HepG2 (cell line): Measurements from ENCODE around the gene SDK1. TPM values are rescaled to one million over a fixed set of nuclear protein-coding genes. Genes with fewer than 3 reads are reported as not detected.

Experiments
- ATAC-seq: fragments of 200-7000 bp; cut with Tn5 transposase; 3 replicates; pipeline ENCODE4 v1.9.1; 2020; ENCODE audit warnings: mild to moderate bottlenecking, moderate library complexity
- BruUV-seq: library from RNA; stranded (reverse); fragments of 400-500 nt; replicated peaks from 2 replicates; lab custom pipeline; 2021; lab: Mats Ljungman, UMichigan
- CTCF ChIA-PET: fragments of 300-600 bp; formaldehyde crosslinking; extraction: SDS; loops from one replicate; lab custom pipeline; 2021; ENCODE audit warnings: low total read pairs, inconsistent platforms, low intra/inter-chr PET ratio; lab: Yijun Ruan, JAX
- POLR2A ChIA-PET: fragments of 350-600 bp; sonication (Branson Sonifier 250); formaldehyde crosslinking; loops from one replicate; lab custom pipeline; 2020; ENCODE audit warnings: antibody characterized with exemption, inconsistent platforms; lab: Yijun Ruan, JAX
- DNase-seq: peaks from one replicate; pipeline ENCODE4 v3.0.0-alpha.2; 2015; ENCODE audit warnings: low spot score
- FAIRE-seq: peaks from 3 replicates; lab custom pipeline; 2011; peaks lifted over from hg19 to GRCh38; lab: Jason Lieb, UNC
- H2AFZ ChIP-seq: one replicate; pipeline ENCODE4 v1.6.1; 2011; ENCODE audit warnings: low read length, inconsistent platforms
- H3K27ac ChIP-seq: fragments of 300-600 bp; 3 replicates; pipeline ENCODE4 v1.8.0; 2011; ENCODE audit warnings: mixed run types, mild to moderate bottlenecking, mixed read lengths, low read length, inconsistent platforms; ENCODE audit not compliant: insufficient read depth; ENCODE audit errors: extremely low read length
- H3K27me3 ChIP-seq, 2 experiments: fragments of 200-600 bp in 1 of 2; 2 replicates in 1 of 2; 3 replicates in 1 of 2; pipeline versions ENCODE4 v1.6.0 to v1.8.0; 2011; ENCODE audit warnings: low read length in 2 of 2, mild to moderate bottlenecking in 2 of 2, moderate library complexity in 2 of 2, inconsistent platforms in 1 of 2; ENCODE audit not compliant: insufficient read depth in 2 of 2, control insufficient read depth in 1 of 2
- H3K36me3 ChIP-seq, 2 experiments: fragments of 200-600 bp in 1 of 2; replicated peaks in 1 of 2; 2 replicates in 1 of 2; 3 replicates in 1 of 2; pipeline versions ENCODE4 v1.5.1 to v1.8.0; 2011; ENCODE audit warnings: low read length in 2 of 2, inconsistent platforms in 1 of 2; ENCODE audit not compliant: insufficient read depth in 2 of 2, control insufficient read depth in 1 of 2
- H3K4me1 ChIP-seq: 2 replicates; pipeline ENCODE4 v1.5.1; 2012; ENCODE audit warnings: low read length, inconsistent platforms; ENCODE audit not compliant: insufficient read depth
- H3K4me2 ChIP-seq: 2 replicates; pipeline ENCODE4 v1.6.0; 2011; ENCODE audit warnings: low read depth, low read length, inconsistent platforms
- H3K4me3 ChIP-seq, 3 experiments: fragments of 200-600 bp in 1 of 3; sonication (generic), shearing (Covaris generic) in 1 of 3; replicated peaks in 1 of 3; 2 replicates each; pipeline ENCODE4 v1.5.1; 2011 to 2016; ENCODE audit warnings: low read length in 3 of 3, inconsistent platforms in 2 of 3, low read depth in 2 of 3, mild to moderate bottlenecking in 2 of 3, control low read depth in 1 of 3, mixed read lengths in 1 of 3; ENCODE audit not compliant: insufficient read depth in 1 of 3
- H3K79me2 ChIP-seq: one replicate; pipeline ENCODE4 v1.6.1; 2011; ENCODE audit warnings: low read length, inconsistent platforms; ENCODE audit not compliant: insufficient read depth
- H3K9ac ChIP-seq: 2 replicates; pipeline ENCODE4 v1.6.0; 2011; ENCODE audit warnings: mild to moderate bottlenecking, low read depth, low read length, inconsistent platforms; ENCODE audit not compliant: insufficient read depth
- H3K9me3 ChIP-seq: 2 replicates; pipeline ENCODE4 v1.5.1; 2012; ENCODE audit warnings: mild to moderate bottlenecking, low read length
- H4K20me1 ChIP-seq: 2 replicates; pipeline ENCODE4 v1.6.0; 2011; ENCODE audit warnings: inconsistent platforms, mild to moderate bottlenecking, low read length, moderate library complexity; ENCODE audit not compliant: insufficient read depth
- GPN1 ChIP-seq: sonication (generic); formaldehyde crosslinking; IDR thresholded peaks from 2 replicates; pipeline ENCODE4 v1.5.1; 2020; ENCODE audit warnings: missing genetic modification reagents, borderline replicate concordance
- HNRNPL ChIP-seq: fragments of 200-400 bp; formaldehyde crosslinking; IDR thresholded peaks from 2 replicates; pipeline ENCODE4 v1.6.1; 2017; ENCODE audit warnings: mild to moderate bottlenecking, low read depth, low read length
- ISX ChIP-seq: sonication (generic); formaldehyde crosslinking; conservative IDR thresholded peaks from 2 replicates; pipeline ENCODE4 v1.5.0; 2020; ENCODE audit warnings: missing genetic modification reagents
- KLF11 ChIP-seq: IDR thresholded peaks from 2 replicates; pipeline ENCODE4 v1.6.1; 2016; ENCODE audit warnings: missing compliant biosample characterization
- MBD4 ChIP-seq: IDR thresholded peaks from 2 replicates; pipeline ENCODE4 v1.6.1; 2012; ENCODE audit warnings: low read length, inconsistent platforms, borderline replicate concordance
- MYC ChIP-seq: sonication (generic); formaldehyde crosslinking; IDR thresholded peaks from 2 replicates; pipeline ENCODE4 v1.9.0; 2021; ENCODE audit warnings: missing genetic modification reagents, borderline replicate concordance
- MYNN ChIP-seq: sonication (generic); formaldehyde crosslinking; IDR thresholded peaks from 2 replicates; pipeline ENCODE4 v1.4.0; 2020; ENCODE audit warnings: mild to moderate bottlenecking, low read depth, missing genetic modification reagents
- SMAD1 ChIP-seq: sonication (generic); formaldehyde crosslinking; IDR thresholded peaks from 2 replicates; pipeline ENCODE4 v1.4.0; 2020; ENCODE audit warnings: missing genetic modification reagents, low read depth, mild to moderate bottlenecking, borderline replicate concordance
- ZFP36L2 ChIP-seq: sonication (generic); formaldehyde crosslinking; IDR thresholded peaks from 2 replicates; pipeline ENCODE4 v1.4.0; 2020; ENCODE audit warnings: missing genetic modification reagents
- ZGPAT ChIP-seq: IDR thresholded peaks from 2 replicates; pipeline ENCODE4 v1.6.1; 2016; ENCODE audit warnings: mild to moderate bottlenecking
- ZNF251 ChIP-seq: sonication (generic); formaldehyde crosslinking; IDR thresholded peaks from 2 replicates; pipeline ENCODE4 v1.9.0; 2021; ENCODE audit warnings: mild to moderate bottlenecking, missing genetic modification reagents
- ZNF335 ChIP-seq: sonication (generic); formaldehyde crosslinking; IDR thresholded peaks from 2 replicates; pipeline ENCODE4 v1.4.0; 2020; ENCODE audit warnings: missing genetic modification reagents
- ZNF577 ChIP-seq: sonication (generic); formaldehyde crosslinking; IDR thresholded peaks from 2 replicates; pipeline ENCODE4 v1.4.0; 2020; ENCODE audit warnings: mild to moderate bottlenecking, low read depth, missing genetic modification reagents, borderline replicate concordance
- WGBS: methylation state at CpG from one replicate; pipeline ENCODE4 v1.1.6; 2017; ENCODE audit warnings: low lambda C conversion rate; 5-methylcytosine and 5-hydroxymethylcytosine counted together
- in situ Hi-C: cut with HindIII; loops from 2 replicates; pipeline ENCODE4 v1.10.0; 2017; ENCODE audit warnings: low pct_unique_long_range_greater_than_20kb; ENCODE audit not compliant: extremely low pct_ligation_motif_present
- intact Hi-C: fragments of 100-400 bp; cut with micrococcal nuclease; formaldehyde crosslinking; loops from one replicate; pipeline ENCODE4 v1.10.0; 2022; ENCODE audit not compliant: unreplicated experiment
- polyA plus RNA-seq, 8 experiments: library from polyadenylated mRNA; depleted of rRNA in 3 of 8; stranded (reverse) in 7 of 8; unstranded in 1 of 8; fragments of >200 nt; fragmentation: Illumina TruSeq in 4 of 8; extraction: Trizol in 4 of 8; gene quantifications; 2 replicates each; pipeline versions ENCODE4 v1.2.1 to v1.2.3, GENCODE V29; 2011 to 2016; ENCODE audit warnings: low read depth in 4 of 8, missing spikeins in 1 of 8, mixed read lengths in 1 of 8; ENCODE audit not compliant: insufficient read depth in 1 of 8
- total RNA-seq, 5 experiments: library from RNA; depleted of rRNA; stranded (reverse); fragments of >200 nt; fragmentation: Illumina TruSeq; extraction: Trizol; gene quantifications; 2 replicates each; pipeline ENCODE4 v1.2.3, GENCODE V29; 2016; ENCODE audit warnings: low read depth in 1 of 5
- TF ChIP-seq, protein P1 (sequence below): sonication (generic); formaldehyde crosslinking; IDR thresholded peaks from 2 replicates; pipeline ENCODE4 v1.5.0; 2020; ENCODE audit warnings: missing genetic modification reagents

The SDK1 gene
- total and polyA plus RNA-seq, 2 of the 13 experiments (the other 11 are each of a cell fraction or from before 2014, with no cell fraction given) = 0.35 to 2.4 TPM

DNA sequence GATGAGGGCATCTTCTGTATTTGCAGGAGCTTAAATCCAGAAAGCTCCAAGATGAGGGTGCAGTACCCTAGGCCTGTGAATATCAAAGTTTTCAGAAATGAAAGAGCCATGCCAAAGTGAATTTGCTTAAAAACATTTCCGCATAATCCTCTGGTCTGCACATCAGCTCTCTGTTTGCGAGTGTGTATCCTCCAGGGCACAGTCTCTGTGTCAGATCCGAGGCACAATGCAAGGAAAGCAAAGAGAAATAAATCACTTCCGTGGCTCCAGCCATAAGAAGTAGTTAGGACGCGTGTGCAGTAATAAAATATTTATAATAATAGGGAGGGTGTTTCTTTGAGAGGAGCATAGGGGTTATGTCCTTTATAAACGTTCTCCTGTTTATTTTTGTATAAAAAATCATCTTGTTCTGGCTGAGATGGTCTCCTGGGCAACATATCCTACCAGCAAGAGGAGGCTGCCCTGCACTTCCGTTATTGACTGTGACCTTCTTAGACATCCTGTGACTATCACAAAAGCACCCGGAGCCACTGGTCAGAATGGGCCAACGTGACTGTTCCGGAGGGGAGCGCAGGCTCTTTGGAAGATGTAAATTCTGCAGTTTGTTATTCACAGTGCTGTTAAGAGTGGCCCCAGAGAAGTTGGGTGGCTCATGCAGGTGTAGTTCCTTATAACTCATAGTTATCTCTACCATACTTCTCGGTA lies 713.4 kb downstream of the SDK1 start:
- no peak overlapping the region for H3K4me3 ChIP-seq
- ChIA-PET POLR2A (no interaction called here), CTCF (no interaction called here)
- H2AFZ ChIP-seq = no peak overlapping the region
- in situ Hi-C loops (no loop called here), intact Hi-C loops (no loop called here)
- no TSS peak for BruUV-seq
- 81% methylated on average over 13 of the region's 13 CpGs for WGBS
- no peaks in the 10 kb centered on the region for H4K20me1 ChIP-seq
- H3K27me3 ChIP-seq = no peaks in the 10 kb centered on the region
- no peak for TF ChIP-seq GPN1
- no peak for TF ChIP-seq ZFP36L2 (CRISPR knock-in tag)
- no peak for TF ChIP-seq ISX (CRISPR knock-in tag)
- no peak for TF ChIP-seq MBD4
- TF ChIP-seq MYNN = no peak
- TF ChIP-seq SMAD1 (CRISPR knock-in tag) = no peak
- no peak for TF ChIP-seq ZGPAT (CRISPR knock-in tag)
- TF ChIP-seq ZNF577 (CRISPR knock-in tag) = no peak
- TF ChIP-seq ZNF335 = no peak
- no peak for TF ChIP-seq MYC (CRISPR knock-in tag)
- TF ChIP-seq HNRNPL = no peak
- no peak for TF ChIP-seq ZNF251 (CRISPR knock-in tag)
- TF ChIP-seq, protein P1, sequence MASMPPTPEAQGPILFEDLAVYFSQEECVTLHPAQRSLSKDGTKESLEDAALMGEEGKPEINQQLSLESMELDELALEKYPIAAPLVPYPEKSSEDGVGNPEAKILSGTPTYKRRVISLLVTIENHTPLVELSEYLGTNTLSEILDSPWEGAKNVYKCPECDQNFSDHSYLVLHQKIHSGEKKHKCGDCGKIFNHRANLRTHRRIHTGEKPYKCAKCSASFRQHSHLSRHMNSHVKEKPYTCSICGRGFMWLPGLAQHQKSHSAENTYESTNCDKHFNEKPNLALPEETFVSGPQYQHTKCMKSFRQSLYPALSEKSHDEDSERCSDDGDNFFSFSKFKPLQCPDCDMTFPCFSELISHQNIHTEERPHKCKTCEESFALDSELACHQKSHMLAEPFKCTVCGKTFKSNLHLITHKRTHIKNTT = no peak
- TF ChIP-seq KLF11 (CRISPR knock-in tag) = no peak
- no peaks in the 10 kb centered on the region for H3K4me1 ChIP-seq
- no peak for DNase-seq
- FAIRE-seq = no peak
- no peak overlapping the region for H3K9ac ChIP-seq
- H3K27ac ChIP-seq = no peak overlapping the region
- no peaks in the 10 kb centered on the region for H3K79me2 ChIP-seq
- H3K4me2 ChIP-seq = no peak overlapping the region
- ATAC-seq = no peak
- peaks cover 11% of the 10 kb centered on the region for H3K9me3 ChIP-seq
- H3K36me3 ChIP-seq = no peaks in the 10 kb centered on the region
